Liver (tissue), 9 donors: ENCODE data around the gene CALHM5. TPM values are rescaled to one million over a fixed set of nuclear protein-coding genes. Genes with fewer than 3 reads are reported as not detected.

Source experiments
- DNase-seq: peaks from one replicate; pipeline ENCODE4 v3.0.0-alpha.2; 2017; ENCODE audit warnings: low spot score
- H3K27ac ChIP-seq, 2 donors: one replicate each; pipeline ENCODE4 v1.7.0; 2013; ENCODE audit warnings: inconsistent platforms in 2 of 2, low read length in 2 of 2, control low read depth in 1 of 2, low read depth in 1 of 2, mild to moderate bottlenecking in 1 of 2
- H3K27me3 ChIP-seq, 4 donors: one replicate each; pipeline versions ENCODE4 v1.6.1 to v1.7.0; 2013; ENCODE audit warnings: low read length in 3 of 4, inconsistent platforms in 1 of 4, mild to moderate bottlenecking in 1 of 4, moderate library complexity in 1 of 4; ENCODE audit not compliant: control insufficient read depth in 4 of 4, insufficient read depth in 4 of 4
- H3K36me3 ChIP-seq, 4 donors: one replicate each; pipeline versions ENCODE4 v1.6.1 to v1.7.0; 2013; ENCODE audit warnings: low read length in 3 of 4, mild to moderate bottlenecking in 3 of 4, low read depth in 1 of 4, moderate library complexity in 1 of 4; ENCODE audit not compliant: control insufficient read depth in 4 of 4, insufficient read depth in 3 of 4
- H3K4me1 ChIP-seq, 4 donors: one replicate each; pipeline versions ENCODE4 v1.6.1 to v1.7.0; 2013; ENCODE audit warnings: low read length in 3 of 4, mild to moderate bottlenecking in 3 of 4, moderate library complexity in 1 of 4; ENCODE audit not compliant: control insufficient read depth in 4 of 4, insufficient read depth in 4 of 4
- H3K4me3 ChIP-seq, 3 donors: one replicate each; pipeline versions ENCODE4 v1.6.1 to v1.7.0; 2013; ENCODE audit warnings: low read length in 3 of 3, control low read depth in 1 of 3, low read depth in 1 of 3, mild to moderate bottlenecking in 1 of 3
- H3K9ac ChIP-seq, 2 donors: one replicate each; pipeline ENCODE4 v1.7.0; 2013; ENCODE audit warnings: low read length in 2 of 2, mild to moderate bottlenecking in 2 of 2, moderate library complexity in 2 of 2, control low read depth in 1 of 2, low read depth in 1 of 2
- H3K9me3 ChIP-seq, 4 donors: one replicate each; pipeline versions ENCODE4 v1.6.1 to v1.7.0; 2013; ENCODE audit warnings: low read length in 3 of 4; ENCODE audit not compliant: control insufficient read depth in 4 of 4
- ATF3 ChIP-seq: IDR thresholded peaks from 2 replicates; pipeline ENCODE4 v1.6.1; 2016; ENCODE audit warnings: antibody characterized with exemption
- EGR1 ChIP-seq, 2 donors: IDR thresholded peaks; 2 replicates each; pipeline ENCODE4 v1.6.1; 2016 to 2018; ENCODE audit warnings: antibody characterized with exemption in 2 of 2, low read depth in 2 of 2
- FOXA2 ChIP-seq: IDR thresholded peaks from 2 replicates; pipeline ENCODE4 v1.6.1; 2016; ENCODE audit warnings: antibody characterized with exemption
- GABPA ChIP-seq, 2 donors: IDR thresholded peaks in 1 of 2; conservative IDR thresholded peaks in 1 of 2; 2 replicates each; pipeline ENCODE4 v1.6.1; 2016; ENCODE audit warnings: antibody characterized with exemption in 2 of 2, mild to moderate bottlenecking in 1 of 2, moderate library complexity in 1 of 2
- HNF4A ChIP-seq, 2 donors: conservative IDR thresholded peaks; 2 replicates each; pipeline ENCODE4 v1.6.1; 2016; ENCODE audit warnings: antibody characterized with exemption in 2 of 2, mild to moderate bottlenecking in 2 of 2
- HNF4G ChIP-seq: IDR thresholded peaks from 2 replicates; pipeline ENCODE4 v1.6.1; 2016; ENCODE audit warnings: antibody characterized with exemption
- NR2F2 ChIP-seq: IDR thresholded peaks from 2 replicates; pipeline ENCODE4 v1.6.1; 2016; ENCODE audit warnings: antibody characterized with exemption
- REST ChIP-seq: IDR thresholded peaks from 2 replicates; pipeline ENCODE4 v1.6.1; 2016; ENCODE audit warnings: antibody characterized with exemption, mild to moderate bottlenecking
- RXRA ChIP-seq, 2 donors: IDR thresholded peaks; 2 replicates each; pipeline ENCODE4 v1.6.1; 2017 to 2018; ENCODE audit warnings: antibody characterized with exemption in 2 of 2, mild to moderate bottlenecking in 1 of 2
- SP1 ChIP-seq: IDR thresholded peaks from 2 replicates; pipeline ENCODE4 v1.6.1; 2018; ENCODE audit warnings: antibody characterized with exemption, mild to moderate bottlenecking
- TAF1 ChIP-seq: conservative IDR thresholded peaks from 2 replicates; pipeline ENCODE4 v1.6.1; 2016; ENCODE audit warnings: antibody characterized with exemption, mild to moderate bottlenecking
- YY1 ChIP-seq: IDR thresholded peaks from 2 replicates; pipeline ENCODE4 v1.6.1; 2016; ENCODE audit warnings: antibody characterized with exemption, mild to moderate bottlenecking
- WGBS: extraction: QIAGEN DNeasy Blood & Tissue Kit; methylation state at CpG from one replicate; pipeline ENCODE4 v1.1.7; 2013; 5-methylcytosine and 5-hydroxymethylcytosine counted together
- polyA plus RNA-seq, 2 donors: library from polyadenylated mRNA; stranded (reverse) in 1 of 2; unstranded in 1 of 2; fragments of 200-250 nt in 1 of 2; fragments of >200 nt in 1 of 2; fragmentation: Nextera tagmentation in 1 of 2; extraction: Ambion mirVana in 1 of 2; gene quantifications; one replicate each; pipeline versions ENCODE4 v1.2.1 to v1.2.3, GENCODE V29; 2013 to 2015
- total RNA-seq, 2 donors: library from RNA; depleted of rRNA; stranded (reverse); fragments of >200 nt; gene quantifications; one replicate each; pipeline ENCODE4 v1.2.3, GENCODE V29; 2014
- donor health status: healthy.
- donor health status: healthy.
- donor health status: healthy.
- donor health status: healthy.
- donor health status: healthy.

The CALHM5 gene
- total and polyA plus RNA-seq, 4 donors = 0.07 to 0.59 (median 0.45) TPM

DNA sequence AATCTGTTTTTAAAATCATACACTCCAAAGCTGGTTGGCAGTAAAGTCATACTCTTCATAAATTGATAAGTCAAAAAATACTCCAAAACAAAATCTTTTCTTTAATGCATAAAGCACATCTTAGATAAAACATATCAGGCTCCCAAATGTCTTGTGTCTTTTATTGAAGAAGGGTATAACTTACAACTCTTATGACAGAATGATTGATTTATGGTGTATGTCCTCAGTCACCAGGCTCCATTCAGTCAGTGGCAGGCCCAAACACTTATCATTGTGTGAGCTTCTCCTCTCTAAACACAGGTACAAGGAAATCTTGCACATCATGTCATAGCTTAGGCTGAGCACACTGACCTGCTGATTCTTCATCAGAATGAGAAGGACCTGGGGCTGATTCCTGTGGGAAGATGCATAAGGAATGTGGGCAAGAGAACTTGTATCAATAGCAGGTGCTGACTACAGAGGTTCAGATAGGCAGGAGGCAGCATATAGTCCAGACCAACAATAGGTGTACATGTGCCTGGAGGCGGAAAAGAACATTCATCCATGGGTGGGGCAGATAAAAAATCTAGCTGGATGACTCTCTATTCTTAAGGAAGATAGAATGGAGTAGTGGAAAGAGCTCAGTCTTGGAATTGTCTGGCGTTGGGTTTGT lies 1.9 kb downstream of the CALHM5 start (continued):
- TF ChIP-seq REST (no peak), SP1 (no peak), GABPA (IDR thresholded peaks at IDR 0.05 in 1 of 2, conservative IDR thresholded peaks at IDR 0.05 in 1 of 2) (no peak), HNF4G (no peak), EGR1 (IDR thresholded peaks at IDR 0.05; ENCODE audit: low read depth in 2 of 2) (no peak), TAF1 (no peak)

- H3K9me3 ChIP-seq = peaks cover 0 to 4% (median 0%) of the 10 kb centered on the region in 4 donors
- H3K9ac ChIP-seq = no peak overlapping the region
- no peak for TF ChIP-seq FOXA2
- no peak overlapping the region for H3K27ac ChIP-seq
- 88% methylated on average over 4 of the region's 4 CpGs for WGBS
- H3K4me3 ChIP-seq = no peak overlapping the region
- H3K27me3 ChIP-seq = no peaks in the 10 kb centered on the region
- no peaks in the 10 kb centered on the region for H3K4me1 ChIP-seq
- DNase-seq = no peak
- H3K36me3 ChIP-seq = no peaks in the 10 kb centered on the region
Measured at GRCh38 chr6:116514111-116514510, 2.7 kb downstream of the CALHM5 start.

DNA sequence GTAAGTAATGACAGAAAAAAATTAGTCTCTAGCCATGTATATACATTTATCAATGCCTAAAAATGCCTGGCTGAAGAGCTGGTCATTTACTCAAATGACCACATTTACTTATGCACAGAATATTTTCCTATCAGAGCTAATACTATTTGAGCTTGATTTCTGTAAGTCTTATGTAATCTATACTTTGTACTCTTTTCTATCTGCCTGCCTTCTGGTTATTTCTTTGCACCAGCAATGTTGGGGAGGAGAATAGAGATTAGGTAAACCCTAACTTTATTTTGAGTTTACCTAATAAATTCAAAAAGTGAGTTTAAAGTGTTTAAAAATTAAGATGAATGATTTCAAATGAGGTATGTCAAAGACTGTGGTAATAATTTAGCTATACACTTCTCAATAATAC lies 3.7 kb downstream of the CALHM5 start:
- H3K27me3 ChIP-seq = no peaks in the 10 kb centered on the region
- no peak overlapping the region for H3K27ac ChIP-seq
- H3K9me3 ChIP-seq = no peaks in the 10 kb centered on the region
- H3K4me3 ChIP-seq = no peak overlapping the region
- H3K36me3 ChIP-seq = no peaks in the 10 kb centered on the region
- H3K9ac ChIP-seq = no peak overlapping the region
- no peaks in the 10 kb centered on the region for H3K4me1 ChIP-seq
- TF ChIP-seq FOXA2 (no peak), NR2F2 (no peak), SP1 (no peak), ATF3 (no peak), YY1 (no peak), RXRA (IDR thresholded peaks at IDR 0.05) (no peak), GABPA (IDR thresholded peaks at IDR 0.05 in 1 of 2, conservative IDR thresholded peaks at IDR 0.05 in 1 of 2) (no peak), HNF4A (conservative IDR thresholded peaks at IDR 0.05) (peak; percentile 45 to 49)
- DNase-seq = no peak
